GM12878 (cell line): ENCODE results near the gene MKNK1. TPM values are rescaled to one million over a fixed set of nuclear protein-coding genes. Genes with fewer than 3 reads are reported as not detected.

Source experiments
- ATAC-seq: fragments of 200-7000 bp; cut with Tn5 transposase; 3 replicates; pipeline ENCODE4 v1.9.1; 2020; ENCODE audit warnings: mild to moderate bottlenecking, moderate library complexity
- BruUV-seq: library from RNA; stranded (reverse); fragments of 400-500 nt; replicated peaks from 2 replicates; lab custom pipeline; 2021; lab: Mats Ljungman, UMichigan
- CTCF ChIA-PET: fragments of 300-600 bp; sonication (Branson Sonifier 250); formaldehyde crosslinking; extraction: SDS; loops from one replicate; lab custom pipeline; 2021; ENCODE audit warnings: inconsistent platforms; lab: Yijun Ruan, JAX
- POLR2A ChIA-PET: fragments of 350-600 bp; formaldehyde crosslinking; extraction: SDS; loops from one replicate; lab custom pipeline; 2021; ENCODE audit warnings: inconsistent platforms; lab: Charles Lee
- RAD21 ChIA-PET: fragments of 300-600 bp; sonication (Branson Sonifier 250); formaldehyde crosslinking; loops from one replicate; lab custom pipeline; 2023; ENCODE audit warnings: antibody characterized with exemption; ENCODE audit not compliant: unreplicated experiment; lab: Charles Lee
- SMC1A ChIA-PET: fragments of 300-600 bp; sonication (Branson Sonifier 250); formaldehyde crosslinking; loops from one replicate; lab custom pipeline; 2023; ENCODE audit not compliant: unreplicated experiment, uncharacterized antibody; lab: Charles Lee
- DNase-seq: peaks from one replicate; pipeline ENCODE4 v3.0.0-alpha.2; 2011; ENCODE audit warnings: low read depth, low spot score
- FAIRE-seq: peaks from 3 replicates; lab custom pipeline; 2011; peaks lifted over from hg19 to GRCh38; lab: Jason Lieb, UNC
- H2AFZ ChIP-seq: 2 replicates; pipeline ENCODE4 v1.6.0; 2011; ENCODE audit warnings: low read depth, low read length, control low read depth; ENCODE audit not compliant: control insufficient read depth
- H3K27ac ChIP-seq: 2 replicates; pipeline ENCODE4 v1.5.1; 2011; ENCODE audit warnings: control low read depth; ENCODE audit not compliant: control insufficient read depth, insufficient read depth
- H3K27me3 ChIP-seq, 2 experiments: replicated peaks in 1 of 2; 2 replicates each; pipeline versions ENCODE4 v1.6.0 to v1.6.1; 2011; ENCODE audit warnings: low read length in 1 of 2; ENCODE audit not compliant: control insufficient read depth in 2 of 2, insufficient read depth in 2 of 2
- H3K36me3 ChIP-seq, 2 experiments: 2 replicates each; pipeline ENCODE4 v1.5.1; 2011; ENCODE audit warnings: low read length in 1 of 2; ENCODE audit not compliant: control insufficient read depth in 2 of 2, insufficient read depth in 2 of 2
- H3K4me1 ChIP-seq: 2 replicates; pipeline ENCODE4 v1.6.1; 2011; ENCODE audit warnings: mild to moderate bottlenecking, low read length, moderate library complexity, mixed read lengths; ENCODE audit not compliant: control insufficient read depth, insufficient read depth
- H3K4me2 ChIP-seq: 2 replicates; pipeline ENCODE4 v1.6.0; 2011; ENCODE audit warnings: control low read depth; ENCODE audit not compliant: control insufficient read depth, insufficient read depth
- H3K4me3 ChIP-seq: fragments of 200-600 bp; sonication (generic); 2 replicates; pipeline ENCODE4 v1.5.1; 2016
- H3K79me2 ChIP-seq: 2 replicates; pipeline ENCODE4 v1.6.0; 2011; ENCODE audit warnings: low read length; ENCODE audit not compliant: control insufficient read depth, insufficient read depth
- H3K9ac ChIP-seq: 2 replicates; pipeline ENCODE4 v1.8.0; 2011; ENCODE audit warnings: low read length, control low read depth, mixed read lengths; ENCODE audit not compliant: control insufficient read depth, insufficient read depth
- H3K9me3 ChIP-seq: replicated peaks from 3 replicates; pipeline ENCODE4 v1.5.1; 2011; ENCODE audit warnings: mild to moderate bottlenecking, low read length; ENCODE audit not compliant: control insufficient read depth, insufficient read depth
- H4K20me1 ChIP-seq: 2 replicates; pipeline ENCODE4 v1.6.0; 2011; ENCODE audit not compliant: control insufficient read depth, insufficient read depth
- CHD2 ChIP-seq: IDR thresholded peaks from 2 replicates; pipeline ENCODE4 v1.6.1; 2011; ENCODE audit warnings: low read depth, low read length, improper control_type of control experiment, borderline replicate concordance
- CREM ChIP-seq: IDR thresholded peaks from 2 replicates; pipeline ENCODE4 v1.6.1; 2014; ENCODE audit warnings: antibody characterized with exemption, low read depth
- KAT2A ChIP-seq: conservative IDR thresholded peaks from 2 replicates; pipeline ENCODE4 v1.6.1; 2011; ENCODE audit warnings: low read depth, low read length; ENCODE audit not compliant: control insufficient read depth
- NFXL1 ChIP-seq: fragments of 450-650 bp; IDR thresholded peaks from 2 replicates; pipeline ENCODE4 v1.6.1; 2017; ENCODE audit warnings: antibody characterized with exemption, mild to moderate bottlenecking, borderline replicate concordance
- RAD21 ChIP-seq: IDR thresholded peaks from 2 replicates; pipeline ENCODE4 v1.6.1; 2011; ENCODE audit warnings: mild to moderate bottlenecking, low read depth, low read length, moderate library complexity; ENCODE audit not compliant: insufficient read depth
- SMARCA5 ChIP-seq: fragments of 450-650 bp; IDR thresholded peaks from 2 replicates; pipeline ENCODE4 v1.6.1; 2017; ENCODE audit warnings: mild to moderate bottlenecking
- TARDBP ChIP-seq: IDR thresholded peaks from 2 replicates; pipeline ENCODE4 v1.6.1; 2016; ENCODE audit warnings: borderline replicate concordance
- USF2 ChIP-seq: IDR thresholded peaks from 2 replicates; pipeline ENCODE4 v1.6.1; 2011; ENCODE audit warnings: low read depth, low read length, improper control_type of control experiment, borderline replicate concordance
- ZNF622 ChIP-seq: fragments of 450-650 bp; IDR thresholded peaks from 2 replicates; pipeline ENCODE4 v1.6.1; 2017; ENCODE audit warnings: mild to moderate bottlenecking, inconsistent platforms
- WGBS: methylation state at CpG from one replicate; pipeline ENCODE4 v1.1.6; 2016; ENCODE audit warnings: low lambda C conversion rate; ENCODE audit not compliant: insufficient replicate concordance, insufficient coverage; ENCODE audit errors: missing lambda C conversion rate; 5-methylcytosine and 5-hydroxymethylcytosine counted together
- in situ Hi-C: fragments of 300-500 bp; cut with MboI; formaldehyde crosslinking; loops from 9 replicates; pipeline ENCODE4 v1.14.3; 2018; ENCODE audit warnings: mixed read lengths
- intact Hi-C: fragments of 100-400 bp; cut with micrococcal nuclease; formaldehyde crosslinking; loops from one replicate; pipeline ENCODE4 v1.14.2; 2022; ENCODE audit not compliant: unreplicated experiment
- polyA plus RNA-seq, 11 experiments: library from polyadenylated mRNA; depleted of rRNA in 4 of 11; unstranded in 6 of 11; stranded (reverse) in 5 of 11; fragments of >200 nt; fragmentation: Nextera tagmentation in 4 of 11; fragmentation: Illumina TruSeq in 1 of 11; extraction: Ambion mirVana in 4 of 11; extraction: Trizol in 1 of 11; gene quantifications; 1 replicate in 1 of 11; 2 replicates in 10 of 11; pipeline versions ENCODE4 v1.2.1 to v1.2.3, GENCODE V29; 2011 to 2016; ENCODE audit warnings: inconsistent platforms in 2 of 11, missing spikeins in 2 of 11, low read depth in 1 of 11
- total RNA-seq, 4 experiments: library from RNA; depleted of rRNA in 3 of 4; stranded (reverse); fragments of >200 nt in 3 of 4; fragmentation: Illumina TruSeq in 1 of 4; extraction: Trizol in 1 of 4; gene quantifications; 2 replicates each; pipeline versions ENCODE4 v1.2.1 to v1.2.3, GENCODE V29; 2013 to 2021
- TF ChIP-seq, protein P1 (sequence below): fragments of 450-650 bp; IDR thresholded peaks from 2 replicates; pipeline ENCODE4 v1.6.1; 2016; ENCODE audit warnings: mild to moderate bottlenecking, moderate library complexity, borderline replicate concordance
- TF ChIP-seq, protein P2 (sequence below): IDR thresholded peaks from 2 replicates; pipeline ENCODE4 v1.6.1; 2012; ENCODE audit warnings: low read depth, low read length, improper control_type of control experiment

MKNK1 gene
- total and polyA plus RNA-seq, 10 of the 15 experiments (the other 5 are each of a cell fraction or from before 2014, with no cell fraction given) = 13.7 to 29.9 (median 26.5) TPM

- FAIRE-seq (no peak), DNase-seq (no peak), ATAC-seq (peak; percentile 10; the same call in 1 of the 3 replicates)
- Histone ChIP-seq H3K79me2 (no peaks in the 10 kb centered on the region), H4K20me1 (no peaks in the 10 kb centered on the region), H3K27me3 (peaks cover 0 to 3% of the 10 kb centered on the region in 2 experiments; a peak in 1 of 4 replicates), H2AFZ (no peak overlapping the region), H3K36me3 (no peaks in the 10 kb centered on the region), H3K9ac (no peak overlapping the region), H3K27ac (no peak overlapping the region), H3K4me2 (no peak overlapping the region), H3K4me3 (no peak overlapping the region), H3K4me1 (peaks cover 12% of the 10 kb centered on the region), H3K9me3 (no peaks in the 10 kb centered on the region)
- no TSS peak for BruUV-seq
- in situ Hi-C loops = loop anchor here (5.0 kb wide), 2 partner anchors 49 to 79 kb away; no protein-coding TSS in a partner anchor
- ChIA-PET CTCF (interaction anchor here (0.5 to 6.9 kb wide), 22 partner anchors 8 to 193 kb away, joined by 3 to 93 read pairs (median 6); partner anchors contain the start of gene KNCN), POLR2A (no interaction called here), SMC1A (interaction anchor here (0.9 to 4.2 kb wide), 9 partner anchors 11 to 191 kb away, joined by 3 to 18 read pairs (median 4); no protein-coding TSS in a partner anchor), RAD21 (interaction anchor here (1.0 to 5.3 kb wide), 7 partner anchors 39 to 193 kb away, joined by 3 to 29 read pairs (median 8); no protein-coding TSS in a partner anchor)
- intact Hi-C loops = no loop called here
- 10% methylated on average over 14 of the region's 14 CpGs for WGBS
- TF ChIP-seq ZNF622 (no peak), KAT2A (no peak), SMARCA5 (no peak), NFXL1 (no peak), USF2 (no peak), CREM (no peak), TARDBP (no peak), CHD2 (no peak), RAD21 (no peak)
- TF ChIP-seq, protein P1, sequence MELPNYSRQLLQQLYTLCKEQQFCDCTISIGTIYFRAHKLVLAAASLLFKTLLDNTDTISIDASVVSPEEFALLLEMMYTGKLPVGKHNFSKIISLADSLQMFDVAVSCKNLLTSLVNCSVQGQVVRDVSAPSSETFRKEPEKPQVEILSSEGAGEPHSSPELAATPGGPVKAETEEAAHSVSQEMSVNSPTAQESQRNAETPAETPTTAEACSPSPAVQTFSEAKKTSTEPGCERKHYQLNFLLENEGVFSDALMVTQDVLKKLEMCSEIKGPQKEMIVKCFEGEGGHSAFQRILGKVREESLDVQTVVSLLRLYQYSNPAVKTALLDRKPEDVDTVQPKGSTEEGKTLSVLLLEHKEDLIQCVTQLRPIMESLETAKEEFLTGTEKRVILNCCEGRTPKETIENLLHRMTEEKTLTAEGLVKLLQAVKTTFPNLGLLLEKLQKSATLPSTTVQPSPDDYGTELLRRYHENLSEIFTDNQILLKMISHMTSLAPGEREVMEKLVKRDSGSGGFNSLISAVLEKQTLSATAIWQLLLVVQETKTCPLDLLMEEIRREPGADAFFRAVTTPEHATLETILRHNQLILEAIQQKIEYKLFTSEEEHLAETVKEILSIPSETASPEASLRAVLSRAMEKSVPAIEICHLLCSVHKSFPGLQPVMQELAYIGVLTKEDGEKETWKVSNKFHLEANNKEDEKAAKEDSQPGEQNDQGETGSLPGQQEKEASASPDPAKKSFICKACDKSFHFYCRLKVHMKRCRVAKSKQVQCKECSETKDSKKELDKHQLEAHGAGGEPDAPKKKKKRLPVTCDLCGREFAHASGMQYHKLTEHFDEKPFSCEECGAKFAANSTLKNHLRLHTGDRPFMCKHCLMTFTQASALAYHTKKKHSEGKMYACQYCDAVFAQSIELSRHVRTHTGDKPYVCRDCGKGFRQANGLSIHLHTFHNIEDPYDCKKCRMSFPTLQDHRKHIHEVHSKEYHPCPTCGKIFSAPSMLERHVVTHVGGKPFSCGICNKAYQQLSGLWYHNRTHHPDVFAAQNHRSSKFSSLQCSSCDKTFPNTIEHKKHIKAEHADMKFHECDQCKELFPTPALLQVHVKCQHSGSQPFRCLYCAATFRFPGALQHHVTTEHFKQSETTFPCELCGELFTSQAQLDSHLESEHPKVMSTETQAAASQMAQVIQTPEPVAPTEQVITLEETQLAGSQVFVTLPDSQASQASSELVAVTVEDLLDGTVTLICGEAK = no peak
- TF ChIP-seq, protein P2, sequence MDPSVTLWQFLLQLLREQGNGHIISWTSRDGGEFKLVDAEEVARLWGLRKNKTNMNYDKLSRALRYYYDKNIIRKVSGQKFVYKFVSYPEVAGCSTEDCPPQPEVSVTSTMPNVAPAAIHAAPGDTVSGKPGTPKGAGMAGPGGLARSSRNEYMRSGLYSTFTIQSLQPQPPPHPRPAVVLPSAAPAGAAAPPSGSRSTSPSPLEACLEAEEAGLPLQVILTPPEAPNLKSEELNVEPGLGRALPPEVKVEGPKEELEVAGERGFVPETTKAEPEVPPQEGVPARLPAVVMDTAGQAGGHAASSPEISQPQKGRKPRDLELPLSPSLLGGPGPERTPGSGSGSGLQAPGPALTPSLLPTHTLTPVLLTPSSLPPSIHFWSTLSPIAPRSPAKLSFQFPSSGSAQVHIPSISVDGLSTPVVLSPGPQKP = no peak
Observed at GRCh38 chr1:46526691-46527291, 77.3 kb downstream of the MKNK1 start.
